Right cardiac atrium (tissue), 5 donors: ENCODE data around the gene PRRC2B. TPM values are rescaled to one million over a fixed set of nuclear protein-coding genes. Genes with fewer than 3 reads are reported as not detected.

Source experiments
- ATAC-seq, 2 donors: fragments of 200-7000 bp; cut with Tn5 transposase; one replicate each; pipeline versions ENCODE4 v1.8.0 to v1.9.1; 2020; ENCODE audit warnings: moderate library complexity in 2 of 2, mild to moderate bottlenecking in 1 of 2
- DNase-seq, 3 donors: peaks; one replicate each; pipeline ENCODE4 v3.0.0-alpha.2; 2020
- H3K27ac ChIP-seq: one replicate; pipeline ENCODE4 v1.5.1; 2013; ENCODE audit warnings: mild to moderate bottlenecking, low read length, control low read depth, moderate library complexity
- H3K27me3 ChIP-seq: one replicate; pipeline ENCODE4 v1.6.1; 2013; ENCODE audit not compliant: control insufficient read depth, insufficient read depth
- H3K4me1 ChIP-seq: one replicate; pipeline ENCODE4 v1.6.1; 2013; ENCODE audit warnings: low read length; ENCODE audit not compliant: control insufficient read depth, insufficient read depth
- H3K4me3 ChIP-seq: one replicate; pipeline ENCODE4 v1.5.1; 2013; ENCODE audit warnings: low read length, control low read depth
- H3K9me3 ChIP-seq: one replicate; pipeline ENCODE4 v1.6.1; 2013; ENCODE audit warnings: low read length; ENCODE audit not compliant: control insufficient read depth
- WGBS: extraction: QIAGEN DNeasy Blood & Tissue Kit; methylation state at CpG from one replicate; pipeline ENCODE4 v1.1.7; 2013; 5-methylcytosine and 5-hydroxymethylcytosine counted together
- intact Hi-C, 4 donors: fragments of 100-400 bp; cut with DNase I; formaldehyde crosslinking; loops; one replicate each; pipeline versions ENCODE4 v1.11.0 to v1.14.0; 2022 to 2023
- polyA plus RNA-seq: library from polyadenylated mRNA; stranded (reverse); fragments of 200-250 nt; gene quantifications from one replicate; pipeline ENCODE4 v1.2.3, GENCODE V29; 2013
- total RNA-seq, 4 donors: library from RNA; stranded (reverse); fragmentation: NEBNext Ultra II Directional; extraction: Animal tissue kit (Norgen Biotek cat#: 25700); gene quantifications; one replicate each; pipeline ENCODE4 v1.2.1, GENCODE V29; 2021
- donor health status: healthy with polysubstance abuse.
- donor health status: DM: no; HTN: yes; CAD: no.
- donor health status: DM: no; HTN: no; CAD: no.
- donor health status: DM: no; HTN: yes; CAD: no; lungs with severe emphysema.
- donor health status: DM: yes; HTN: yes; CAD: no.

The PRRC2B gene
- total and polyA plus RNA-seq, 5 donors = 78.1 to 175 (median 141) TPM

- H3K27ac ChIP-seq = peak overlapping the region; percentile 42
- WGBS = 22% methylated on average over 13 of the region's 13 CpGs
- peak; percentile 15 to 25 for ATAC-seq
- no peaks in the 10 kb centered on the region for H3K27me3 ChIP-seq
- intact Hi-C loops = loop anchor here in 1 of 4 donors (5.0 kb wide), 1 partner anchor 44 kb away; no protein-coding TSS in a partner anchor
- H3K4me1 ChIP-seq = peaks cover 34% of the 10 kb centered on the region
- no peaks in the 10 kb centered on the region for H3K9me3 ChIP-seq
- H3K4me3 ChIP-seq = no peak overlapping the region
- DNase-seq = no peak
Measured at GRCh38 chr9:131420980-131421624, 27.2 kb downstream of the PRRC2B start.

GRCh38 chr9:131421691-131422090 lies 27.8 kb downstream of the PRRC2B start:
- no peak overlapping the region for H3K4me3 ChIP-seq
- H3K4me1 ChIP-seq = peaks cover 36% of the 10 kb centered on the region
- H3K27ac ChIP-seq = peak overlapping the region; percentile 42
- WGBS = 49% methylated on average over 8 of the region's 8 CpGs
- ATAC-seq (no peak), DNase-seq (no peak)
- intact Hi-C loops = loop anchor here in 1 of 4 donors (5.0 kb wide), 1 partner anchor 44 kb away; no protein-coding TSS in a partner anchor
- no peaks in the 10 kb centered on the region for H3K9me3 ChIP-seq
- no peaks in the 10 kb centered on the region for H3K27me3 ChIP-seq

GRCh38 chr9:131422241-131422792 lies 28.4 kb downstream of the PRRC2B start:
- peak; percentile 60 to 67 for ATAC-seq
- 48% methylated on average over 12 of the region's 12 CpGs for WGBS
- Histone ChIP-seq H3K27me3 (no peaks in the 10 kb centered on the region), H3K27ac (peak overlapping the region; percentile 2), H3K9me3 (no peaks in the 10 kb centered on the region), H3K4me3 (no peak overlapping the region), H3K4me1 (peaks cover 31% of the 10 kb centered on the region)
- intact Hi-C loops = loop anchor here in 1 of 4 donors (5.0 kb wide), 1 partner anchor 45 kb away; no protein-coding TSS in a partner anchor
- DNase-seq = peak in 2 of 3 donors; percentile 32 to 64

GRCh38 chr9:131423171-131423581 lies 29.3 kb downstream of the PRRC2B start:
- no peak overlapping the region for H3K4me3 ChIP-seq
- H3K27ac ChIP-seq = peak overlapping the region; percentile 38
- H3K9me3 ChIP-seq = no peaks in the 10 kb centered on the region
- H3K27me3 ChIP-seq = no peaks in the 10 kb centered on the region
- 11% methylated on average over 14 of the region's 14 CpGs for WGBS
- peaks cover 23% of the 10 kb centered on the region for H3K4me1 ChIP-seq
- intact Hi-C loops = loop anchor here in 1 of 4 donors (5.0 kb wide), 1 partner anchor 46 kb away; no protein-coding TSS in a partner anchor
- DNase-seq (peak; percentile 53 to 86 (median 75)), ATAC-seq (peak; percentile 73 to 76)

GRCh38 chr9:131426545-131426944 lies 32.7 kb downstream of the PRRC2B start:
- Histone ChIP-seq H3K27ac (no peak overlapping the region), H3K4me1 (peaks cover 12% of the 10 kb centered on the region), H3K9me3 (no peaks in the 10 kb centered on the region), H3K4me3 (no peak overlapping the region), H3K27me3 (no peaks in the 10 kb centered on the region)
- no peak for DNase-seq
- intact Hi-C loops = no loop called here
- ATAC-seq = no peak
- WGBS = 91% methylated on average over 3 of the region's 3 CpGs

GRCh38 chr9:131429121-131430012 lies 35.5 kb downstream of the PRRC2B start:
- Histone ChIP-seq H3K4me1 (peaks cover 4% of the 10 kb centered on the region), H3K4me3 (no peak overlapping the region), H3K27me3 (no peaks in the 10 kb centered on the region), H3K9me3 (no peaks in the 10 kb centered on the region), H3K27ac (no peak overlapping the region)
- DNase-seq (no peak), ATAC-seq (peak in 1 of 2 donors; percentile 25)
- 78% methylated on average over 10 of the region's 10 CpGs for WGBS
- intact Hi-C loops = no loop called here

- Histone ChIP-seq H3K27me3 (no peaks in the 10 kb centered on the region), H3K4me3 (no peak overlapping the region), H3K4me1 (peaks cover 2% of the 10 kb centered on the region), H3K27ac (no peak overlapping the region), H3K9me3 (no peaks in the 10 kb centered on the region)
- ATAC-seq (no peak), DNase-seq (no peak)
- 88% methylated on average over 4 of the region's 4 CpGs for WGBS
- intact Hi-C loops = no loop called here
Measured at GRCh38 chr9:131432050-131432449, 38.2 kb downstream of the PRRC2B start.

- intact Hi-C loops = no loop called here
- no peak overlapping the region for H3K27ac ChIP-seq
- no peaks in the 10 kb centered on the region for H3K27me3 ChIP-seq
- whole genome bisulfite sequencing = 76% methylated on average over 15 of the region's 15 CpGs
- ATAC-seq (peak; percentile 9 to 17), DNase-seq (no peak)
- peaks cover 2% of the 10 kb centered on the region for H3K4me1 ChIP-seq
- no peaks in the 10 kb centered on the region for H3K9me3 ChIP-seq
- H3K4me3 ChIP-seq = no peak overlapping the region
Measured at GRCh38 chr9:131432597-131433301, 38.9 kb downstream of the PRRC2B start.

GRCh38 chr9:131433302-131433854 lies 39.5 kb downstream of the PRRC2B start:
- ATAC-seq (no peak), DNase-seq (no peak)
- WGBS = 62% methylated on average over 3 of the region's 3 CpGs
- H3K4me1 ChIP-seq = peaks cover 2% of the 10 kb centered on the region
- H3K9me3 ChIP-seq = no peaks in the 10 kb centered on the region
- H3K27ac ChIP-seq = no peak overlapping the region
- intact Hi-C loops = no loop called here
- no peak overlapping the region for H3K4me3 ChIP-seq
- H3K27me3 ChIP-seq = no peaks in the 10 kb centered on the region

GRCh38 chr9:131434673-131435072 lies 40.8 kb downstream of the PRRC2B start:
- no peaks in the 10 kb centered on the region for H3K27me3 ChIP-seq
- DNase-seq = no peak
- H3K27ac ChIP-seq = no peak overlapping the region
- no peak for ATAC-seq
- peaks cover 2% of the 10 kb centered on the region for H3K4me1 ChIP-seq
- intact Hi-C loops = no loop called here
- WGBS = 75% methylated on average over 7 of the region's 7 CpGs
- H3K9me3 ChIP-seq = no peaks in the 10 kb centered on the region
- no peak overlapping the region for H3K4me3 ChIP-seq
